HG03064 (cell line): ENCODE results near the gene ALK.

ENCODE experiments used
- ATAC-seq: cut with Tn5 transposase; IDR thresholded peaks from one replicate; pipeline ENCODE4 v1.9.1; 2021; ENCODE audit warnings: low read depth; ENCODE audit not compliant: unreplicated experiment

ALK gene

GRCh38 chr2:29224693-29225551 lies 696.5 kb downstream of the ALK start:
- ATAC-seq = no peak

- ATAC-seq = no peak
Observed at GRCh38 chr2:29223851-29224692, 697.3 kb downstream of the ALK start.

- ATAC-seq = no peak
Observed at GRCh38 chr2:29223257-29223656, 698.1 kb downstream of the ALK start.

- no peak for ATAC-seq
Observed at GRCh38 chr2:29222381-29223179, 698.8 kb downstream of the ALK start.

- ATAC-seq = no peak
Observed at GRCh38 chr2:29220506-29221270, 700.7 kb downstream of the ALK start.

GRCh38 chr2:29219374-29219773 lies 702.0 kb downstream of the ALK start:
- ATAC-seq = no peak

- ATAC-seq = no peak
Observed at GRCh38 chr2:29218550-29219125, 702.7 kb downstream of the ALK start.

GRCh38 chr2:29218071-29218470 lies 703.3 kb downstream of the ALK start:
- ATAC-seq = no peak

GRCh38 chr2:29216609-29216909 lies 704.8 kb downstream of the ALK start:
- no peak for ATAC-seq

- ATAC-seq = no peak
Observed at GRCh38 chr2:29215739-29216608, 705.4 kb downstream of the ALK start.

- no peak for ATAC-seq
Observed at GRCh38 chr2:29215073-29215472, 706.3 kb downstream of the ALK start.

- ATAC-seq = no peak
Observed at GRCh38 chr2:29213888-29214291, 707.5 kb downstream of the ALK start.

GRCh38 chr2:29212009-29212408 lies 709.4 kb downstream of the ALK start:
- ATAC-seq = no peak

GRCh38 chr2:29209551-29209950 lies 711.8 kb downstream of the ALK start:
- ATAC-seq = no peak

- ATAC-seq = no peak
Observed at GRCh38 chr2:29207352-29208148, 713.8 kb downstream of the ALK start.

- ATAC-seq = no peak
Observed at GRCh38 chr2:29206941-29207340, 714.4 kb downstream of the ALK start.

- no peak for ATAC-seq
Observed at GRCh38 chr2:29202819-29203495, 718.4 kb downstream of the ALK start.

- no peak for ATAC-seq
Observed at GRCh38 chr2:29201979-29202378, 719.4 kb downstream of the ALK start.
